ENCODE measurements around the gene DCAF6.
"Not testable (repeated sequence)": the region's sequence is repeated elsewhere in the genome, so short reads cannot be mapped to it uniquely, and the experiment has no call there.

Gene DCAF6

GRCh38 chr1:167924102-167924501 is 12.4 kb upstream of the DCAF6 start:
- DNase-seq = no peak

DNA sequence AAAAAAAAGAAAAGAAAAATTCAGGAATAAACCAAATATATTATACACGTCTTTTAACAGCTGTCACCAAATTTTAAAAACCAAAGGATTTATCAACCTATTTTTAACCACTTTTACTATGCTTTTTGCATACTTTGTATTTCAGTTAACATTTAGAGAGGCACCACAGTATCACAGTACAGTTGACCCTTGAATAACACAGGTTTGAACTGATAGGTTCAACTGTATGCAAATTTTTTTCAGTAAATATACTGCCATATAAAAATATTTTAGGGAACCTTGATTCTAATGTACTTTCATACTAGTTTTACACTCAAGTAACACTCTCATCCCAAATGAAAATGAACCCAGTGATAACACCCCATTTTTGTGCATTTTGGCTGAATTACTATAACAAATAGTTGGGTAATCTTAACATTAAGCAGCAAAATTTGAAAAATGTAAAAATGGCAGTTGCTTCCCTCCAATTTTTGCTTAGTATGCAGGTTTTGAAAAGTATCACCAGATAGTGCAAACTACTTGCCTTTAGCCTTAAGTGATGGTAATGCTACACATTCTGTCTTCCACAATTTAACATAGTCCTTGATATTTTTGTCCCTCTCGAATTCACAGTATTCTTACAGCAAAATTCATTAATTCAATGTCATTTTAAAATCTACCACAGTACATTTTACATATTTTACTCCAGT is 11.8 kb upstream of the DCAF6 start:
- DNase-seq = no peak

- DNase-seq = no peak
Observed at GRCh38 chr1:167926486-167926997, 9.9 kb upstream of the DCAF6 start.

DNA sequence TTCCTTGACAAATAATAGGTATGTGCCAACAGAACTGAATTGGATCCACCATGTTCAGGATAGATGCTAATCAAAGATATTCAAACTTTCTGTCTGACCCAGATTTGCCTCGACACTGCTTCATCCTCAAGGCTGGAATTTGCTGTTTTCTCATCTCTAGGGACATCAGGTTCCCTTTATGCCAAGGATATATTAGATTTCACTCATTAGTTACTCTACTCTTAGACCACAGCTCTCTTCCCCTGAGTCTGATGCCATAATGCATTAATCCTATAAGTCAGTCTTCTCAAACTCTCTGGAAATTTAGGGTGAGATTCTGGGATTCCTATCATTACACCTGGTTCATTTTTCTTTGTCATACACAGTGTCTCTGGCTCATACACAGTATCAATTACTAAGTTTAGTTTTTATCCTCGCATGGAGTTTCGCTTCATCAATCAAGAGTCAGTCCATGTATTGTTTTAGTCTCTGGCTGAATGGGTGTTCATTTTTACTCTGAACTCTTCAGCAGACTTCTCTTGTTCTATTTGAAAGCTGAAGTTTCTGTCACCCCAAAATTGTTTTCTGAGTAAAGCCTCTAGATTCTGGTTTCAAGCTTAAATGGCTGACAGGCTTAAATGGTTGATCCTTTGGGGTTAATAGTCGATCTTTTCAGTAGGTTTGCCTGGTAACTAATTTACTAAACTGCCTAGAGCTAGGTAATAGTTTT is 9.3 kb upstream of the DCAF6 start:
- DNase-seq = no peak

GRCh38 chr1:167928457-167928852 is 8.0 kb upstream of the DCAF6 start:
- DNase-seq = no peak

- not testable (repeated sequence) for DNase-seq
Observed at GRCh38 chr1:167928919-167929318, 7.6 kb upstream of the DCAF6 start.

GRCh38 chr1:167929725-167930124 is 6.8 kb upstream of the DCAF6 start:
- DNase-seq = no peak

GRCh38 chr1:167933788-167934187 is 2.7 kb upstream of the DCAF6 start:
- DNase-seq = no peak

DNA sequence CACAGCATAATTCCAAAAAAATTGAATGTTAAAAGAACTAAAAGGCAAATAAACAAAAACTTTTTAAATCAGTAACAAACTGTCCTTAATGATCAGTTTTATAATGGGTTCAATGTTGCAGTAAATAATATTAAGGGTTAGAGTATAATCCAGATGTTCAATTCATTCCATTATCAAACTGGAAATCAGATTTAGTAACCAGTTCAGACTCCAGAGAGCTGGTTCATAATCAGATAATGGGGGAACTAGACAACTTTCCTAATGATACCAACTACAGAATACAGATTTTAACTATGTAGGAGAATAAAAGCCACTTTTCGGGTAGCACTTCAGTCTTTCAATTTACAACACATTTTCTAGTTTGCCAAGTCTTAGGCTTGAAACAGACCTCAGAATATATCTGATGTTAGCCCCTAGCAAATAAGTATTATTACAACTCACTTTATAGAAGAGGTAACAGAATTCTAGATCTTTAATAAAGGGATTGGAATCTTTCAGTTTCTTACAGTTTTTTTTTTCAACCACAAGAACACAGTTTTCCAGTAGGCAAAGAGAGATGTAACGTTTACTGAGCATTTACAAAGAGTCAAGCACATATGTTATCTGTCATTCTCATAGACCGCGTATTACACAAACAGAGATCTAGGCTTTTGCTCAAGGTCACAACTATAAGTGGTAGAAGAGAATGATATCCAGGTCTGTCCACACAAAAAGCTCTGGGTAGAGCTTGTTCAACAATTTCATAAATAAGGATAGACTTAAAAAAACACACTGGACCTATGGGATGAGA is 1.9 kb upstream of the DCAF6 start:
- peak; percentile 33 for DNase-seq

GRCh38 chr1:167935216-167936067 is 1.0 kb upstream of the DCAF6 start:
- DNase-seq = peak; percentile 22

GRCh38 chr1:167936930-167937708 is 636 bp downstream of the DCAF6 start, which contains the start of gene MPC2:
Gene MPC2, minus strand, starts transcription at chr1:167937072. Its CDS starts 1,231 bp downstream, at chr1:167935841.
- DNase-seq = peak; percentile 51

DNA sequence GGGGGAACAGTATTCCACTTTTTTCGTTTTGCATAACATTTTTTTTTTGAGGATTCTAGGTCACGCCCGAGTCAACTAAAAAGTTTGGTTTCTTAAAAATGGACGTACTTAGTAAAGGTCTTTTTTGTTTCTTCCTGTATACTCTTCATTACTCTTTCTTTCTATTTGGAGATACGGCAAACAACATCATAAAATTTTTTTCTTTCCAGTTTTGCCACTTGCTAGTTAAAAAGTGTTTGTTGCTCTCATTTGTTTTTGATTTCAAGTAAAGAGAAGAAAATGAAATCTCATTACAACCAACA is 1.2 kb downstream of the DCAF6 start:
- DNase-seq = no peak

DNA sequence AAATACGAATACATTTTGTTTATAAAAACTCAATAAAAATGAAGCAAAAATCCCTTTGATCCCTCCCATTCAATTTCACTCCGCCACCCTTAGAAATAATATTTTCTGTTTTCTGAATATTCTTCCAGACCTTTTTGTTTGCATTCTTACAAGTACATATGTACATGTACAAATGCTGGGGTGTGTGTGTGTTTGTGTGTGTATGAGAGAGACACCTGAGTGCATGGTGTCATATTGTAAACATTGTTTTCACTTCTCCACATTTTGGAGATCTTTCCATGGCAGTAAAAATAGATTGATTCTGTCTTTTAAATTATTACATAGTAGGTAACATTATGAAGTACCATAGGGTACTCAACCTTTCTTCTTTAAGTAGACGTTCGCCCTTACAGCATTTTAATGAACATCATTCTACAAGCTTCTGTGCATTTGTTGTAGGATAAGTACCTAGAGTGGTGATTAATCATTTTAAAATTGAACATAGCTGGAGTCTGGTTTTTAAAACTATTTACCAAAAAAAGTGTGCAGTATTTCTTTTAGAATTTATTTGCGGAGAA is 1.7 kb downstream of the DCAF6 start:
- DNase-seq = no peak

DNA sequence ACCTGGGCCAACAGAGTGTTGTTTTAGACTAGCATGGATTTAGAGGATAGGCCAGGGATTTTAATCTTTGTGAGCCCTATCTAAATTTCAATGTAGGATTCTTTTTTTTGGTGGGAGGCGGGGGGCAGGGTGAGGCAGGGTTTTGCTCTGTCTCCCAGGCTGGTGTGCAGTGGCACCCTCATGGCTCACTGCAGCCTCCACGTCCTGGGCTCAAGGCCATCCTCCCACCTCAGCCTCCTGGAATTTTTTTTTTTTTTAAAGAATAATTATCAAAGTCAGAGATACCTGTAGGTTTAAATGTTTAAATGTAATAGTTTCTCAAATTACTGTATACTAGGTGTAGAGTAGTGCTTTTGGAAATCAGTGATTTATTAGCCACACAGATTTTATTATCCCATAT is 3.8 kb downstream of the DCAF6 start:
- no peak for DNase-seq

- DNase-seq = no peak
Observed at GRCh38 chr1:167943541-167943940, 7.1 kb downstream of the DCAF6 start.

GRCh38 chr1:167947733-167948132 is 11.2 kb downstream of the DCAF6 start:
- DNase-seq = no peak

DNA sequence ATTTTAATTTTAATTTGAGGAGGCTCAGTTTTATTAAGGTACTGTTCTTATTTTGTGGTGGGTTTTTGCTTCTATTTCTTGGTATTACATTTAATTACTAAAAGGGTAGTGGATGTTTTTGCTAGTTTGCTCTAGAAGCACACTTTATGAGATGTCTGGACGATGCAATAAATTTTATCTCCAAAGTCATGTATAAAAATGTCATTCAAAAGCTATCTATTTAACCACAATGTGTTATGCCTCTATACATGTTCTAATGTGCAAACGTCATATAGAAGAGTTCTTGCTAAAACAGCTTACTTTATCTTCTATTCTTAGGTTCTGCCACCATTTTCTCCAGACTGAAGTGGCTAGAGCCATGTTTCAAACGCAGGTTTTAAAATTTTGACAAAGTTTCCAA is 13.3 kb downstream of the DCAF6 start:
- no peak for DNase-seq

DNA sequence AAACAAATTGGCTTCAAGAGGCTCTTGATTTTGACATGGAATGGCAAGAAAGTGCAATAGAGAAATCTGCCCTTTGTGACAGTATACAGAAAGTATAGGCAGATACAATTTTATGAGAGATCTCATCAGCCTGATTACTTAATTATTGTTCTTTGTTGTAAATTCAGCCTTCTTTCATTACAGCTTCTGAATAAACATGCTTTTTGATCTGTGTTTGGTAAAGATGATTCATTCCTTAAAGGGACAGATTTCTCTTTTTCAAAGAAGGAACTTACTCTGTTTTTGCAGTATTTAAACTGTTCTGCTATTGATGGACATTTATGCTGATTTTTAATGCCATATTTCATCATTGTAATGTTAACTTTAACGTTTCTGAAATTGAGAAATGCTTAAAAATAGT is 14.1 kb downstream of the DCAF6 start:
- no peak for DNase-seq

DNA sequence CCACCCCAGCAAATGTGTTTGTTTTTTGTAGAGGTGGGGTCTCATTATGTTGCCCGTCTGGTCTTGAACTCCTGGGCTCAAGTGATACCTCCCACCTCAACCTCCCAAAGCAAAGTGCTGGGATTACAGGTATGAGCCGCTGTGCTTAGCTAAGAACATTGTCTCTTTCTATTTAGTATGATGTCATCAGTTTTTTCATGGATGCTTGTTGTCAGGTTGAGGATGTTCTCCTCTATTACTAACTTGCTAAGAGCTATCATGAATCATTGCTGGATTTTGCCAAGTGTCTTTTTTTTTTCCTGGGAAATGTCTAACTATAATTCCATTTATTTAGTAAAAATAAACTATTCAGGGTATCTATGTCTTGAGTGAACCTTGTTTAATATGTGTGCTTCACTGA is 19.4 kb downstream of the DCAF6 start:
- DNase-seq = no peak

- no peak for DNase-seq
Observed at GRCh38 chr1:167957710-167958109, 21.2 kb downstream of the DCAF6 start.

DNA sequence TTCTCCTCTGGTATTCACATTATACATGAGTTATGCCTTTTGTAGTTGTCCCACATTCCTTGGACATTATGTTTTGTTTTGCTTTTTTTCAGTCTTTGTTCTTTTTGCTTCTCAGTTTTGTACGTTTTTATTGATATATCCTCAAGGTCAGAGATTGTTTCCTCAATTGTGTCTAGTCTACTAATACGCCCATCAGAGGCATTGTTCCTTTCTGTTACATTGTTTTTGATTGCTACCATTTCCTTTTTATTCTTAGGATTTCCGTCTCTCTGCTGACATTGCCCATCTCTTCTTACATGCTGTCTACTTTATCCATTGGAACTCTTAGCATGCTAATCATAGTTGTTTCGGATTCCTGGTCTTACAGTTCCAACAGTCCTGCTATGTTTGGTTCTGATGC is 28.2 kb downstream of the DCAF6 start:
- DNase-seq = no peak

GRCh38 chr1:167966050-167966449 is 29.6 kb downstream of the DCAF6 start:
- DNase-seq = no peak

All from GF-D8 (cell line).